Measurements from ENCODE around the gene TIMP3. TPM values are rescaled to one million over a fixed set of nuclear protein-coding genes. Genes with fewer than 3 reads are reported as not detected.

Gene TIMP3
- total and polyA plus RNA-seq, 2 donors (not counting 3 experiments of a cell fraction or from before 2014, with no cell fraction given): 0.22 to 2.0 TPM

GRCh38 chr22:32786027-32786418 lies 15.5 kb upstream of the TIMP3 start:
- Histone ChIP-seq H3K9me3 (replicated peaks; ENCODE audit: control insufficient read depth, insufficient read depth, low read length) (no peaks in the 10 kb centered on the region), H3K4me1 (ENCODE audit: control insufficient read depth, extremely low read depth, insufficient read depth, low read length) (no peaks in the 10 kb centered on the region), H4K20me1 (replicated peaks; ENCODE audit: control insufficient read depth, extremely low read depth, insufficient read depth, low read length) (no peaks in the 10 kb centered on the region), H3K36me3 (ENCODE audit: control insufficient read depth in 2 of 2, extremely low read depth in 1 of 2, insufficient read depth in 2 of 2, low read length in 2 of 2) (no peaks in the 10 kb centered on the region), H3K4me2 (ENCODE audit: insufficient read depth, low read length) (no peak overlapping the region), H3K9ac (replicated peaks; ENCODE audit: extremely low read depth, insufficient read depth, low read length) (no peak overlapping the region), H3K79me2 (ENCODE audit: control insufficient read depth, insufficient read depth, low read length) (no peaks in the 10 kb centered on the region), H3K27me3 (ENCODE audit: control insufficient read depth in 2 of 2, insufficient read depth in 2 of 2, low read length in 2 of 2) (no peaks in the 10 kb centered on the region), H3K27ac (ENCODE audit: insufficient read depth, low read depth, low read length) (no peak overlapping the region), H3K4me3 (replicated peaks in 1 of 3; ENCODE audit: insufficient read depth in 1 of 3, low read depth in 1 of 3, low read length in 3 of 3) (no peak overlapping the region), H2AFZ (ENCODE audit: low read depth, low read length) (no peak overlapping the region), H3K9me1 (replicated peaks; ENCODE audit: control insufficient read depth, extremely low read depth, insufficient read depth, low read length) (no peaks in the 10 kb centered on the region)
- BruUV-seq (replicated peaks): no TSS peak
- TF ChIP-seq MYC (IDR thresholded peaks at IDR 0.05; ENCODE audit: low read depth, low read length): no peak
- no peak for TF ChIP-seq EZH2 (IDR thresholded peaks at IDR 0.05; ENCODE audit: borderline replicate concordance, low read depth, low read length, severe bottlenecking)
- POLR2A ChIA-PET: no interaction called here
- CTCF ChIA-PET: no interaction called here
- intact Hi-C loops (cut with micrococcal nuclease): no loop called here
- DNase-seq (ENCODE audit: low read depth, low spot score) (no peak), FAIRE-seq (no peak)
- dilution Hi-C loops (cut with MboI; ENCODE audit: extremely low pct_ligation_motif_present, low sequenced_read_pairs): no loop called here

- no peak overlapping the region for H3K4me3 ChIP-seq (replicated peaks in 1 of 3; ENCODE audit: insufficient read depth in 1 of 3, low read depth in 1 of 3, low read length in 3 of 3)
- intact Hi-C loops (cut with micrococcal nuclease): no loop called here
- TF ChIP-seq MYC (IDR thresholded peaks at IDR 0.05; ENCODE audit: low read depth, low read length) (no peak), POLR2AphosphoS5 (IDR thresholded peaks at IDR 0.05; ENCODE audit: insufficient read depth, low read depth, low read length) (no peak), MAX (IDR thresholded peaks at IDR 0.05; ENCODE audit: insufficient read depth, insufficient read length) (no peak), GATA2 (IDR thresholded peaks at IDR 0.05; ENCODE audit: insufficient read depth, insufficient read length, low read depth, low read length) (no peak), POLR2A (IDR thresholded peaks at IDR 0.05; ENCODE audit: low read depth, low read length) (no peak), FOS (IDR thresholded peaks at IDR 0.05; ENCODE audit: borderline replicate concordance, insufficient read depth, low read length) (no peak), EZH2 (IDR thresholded peaks at IDR 0.05; ENCODE audit: borderline replicate concordance, low read depth, low read length, severe bottlenecking) (no peak), CTCF (IDR thresholded peaks at IDR 0.05; ENCODE audit: extremely low read depth in 1 of 2, insufficient read depth in 1 of 2, low read depth in 1 of 2, low read length in 2 of 2) (no peak), JUN (IDR thresholded peaks at IDR 0.05; ENCODE audit: borderline replicate concordance, insufficient read depth, insufficient read length, low read depth) (no peak)
- no peak for DNase-seq (ENCODE audit: low read depth, low spot score)
- ChIA-PET CTCF (no interaction called here), POLR2A (no interaction called here)
- H3K4me2 ChIP-seq (ENCODE audit: insufficient read depth, low read length): no peak overlapping the region
- BruUV-seq (replicated peaks): no TSS peak
- H3K79me2 ChIP-seq (ENCODE audit: control insufficient read depth, insufficient read depth, low read length): no peaks in the 10 kb centered on the region
- no peak for FAIRE-seq
- no peaks in the 10 kb centered on the region for H3K4me1 ChIP-seq (ENCODE audit: control insufficient read depth, extremely low read depth, insufficient read depth, low read length)
- no peaks in the 10 kb centered on the region for H3K9me3 ChIP-seq (replicated peaks; ENCODE audit: control insufficient read depth, insufficient read depth, low read length)
- no peak overlapping the region for H2AFZ ChIP-seq (ENCODE audit: low read depth, low read length)
- no peaks in the 10 kb centered on the region for H3K9me1 ChIP-seq (replicated peaks; ENCODE audit: control insufficient read depth, extremely low read depth, insufficient read depth, low read length)
- dilution Hi-C loops (cut with MboI; ENCODE audit: extremely low pct_ligation_motif_present, low sequenced_read_pairs): no loop called here
- H3K9ac ChIP-seq (replicated peaks; ENCODE audit: extremely low read depth, insufficient read depth, low read length): no peak overlapping the region
- no peaks in the 10 kb centered on the region for H3K27me3 ChIP-seq (ENCODE audit: control insufficient read depth in 2 of 2, insufficient read depth in 2 of 2, low read length in 2 of 2)
- H3K27ac ChIP-seq (ENCODE audit: insufficient read depth, low read depth, low read length): no peak overlapping the region
- no peaks in the 10 kb centered on the region for H3K36me3 ChIP-seq (ENCODE audit: control insufficient read depth in 2 of 2, extremely low read depth in 1 of 2, insufficient read depth in 2 of 2, low read length in 2 of 2)
- H4K20me1 ChIP-seq (replicated peaks; ENCODE audit: control insufficient read depth, extremely low read depth, insufficient read depth, low read length): no peaks in the 10 kb centered on the region
Observed at GRCh38 chr22:32788904-32789624, 12.4 kb upstream of the TIMP3 start.
